Fibroblast of mammary gland (primary cell): ENCODE results near the gene PLEKHN1.

Experiments
- DNase-seq: peaks from one replicate; pipeline ENCODE4 v3.0.0-alpha.2; 2010; ENCODE audit warnings: low read depth
- H3K4me3 ChIP-seq: 2 replicates; pipeline ENCODE4 v1.5.1; 2011; ENCODE audit warnings: low read depth, mild to moderate bottlenecking, low read length, moderate library complexity; ENCODE audit not compliant: control insufficient read depth
- CTCF ChIP-seq: conservative IDR thresholded peaks from 2 replicates; pipeline ENCODE4 v1.5.1; 2011; ENCODE audit warnings: low read depth, low read length, inconsistent platforms; ENCODE audit not compliant: control insufficient read depth, insufficient read depth

The PLEKHN1 gene

GRCh38 chr1:962381-963300, 3.6 kb upstream of the PLEKHN1 start:
- no peak for DNase-seq

GRCh38 chr1:963301-963651, 3.0 kb upstream of the PLEKHN1 start:
- no peak for TF ChIP-seq CTCF
- no peak for DNase-seq
- H3K4me3 ChIP-seq: no peak overlapping the region

More at GRCh38 chr1:962381-963300, 3.6 kb upstream of the PLEKHN1 start:
- TF ChIP-seq CTCF: no peak
- no peak overlapping the region for H3K4me3 ChIP-seq

- H3K4me3 ChIP-seq: no peak overlapping the region
- no peak for TF ChIP-seq CTCF
- DNase-seq: no peak
Observed at GRCh38 chr1:963746-964525, 2.3 kb upstream of the PLEKHN1 start.

- no peak overlapping the region for H3K4me3 ChIP-seq
- DNase-seq: no peak
- TF ChIP-seq CTCF: no peak
Observed at GRCh38 chr1:964691-965525, 1.4 kb upstream of the PLEKHN1 start.

GRCh38 chr1:965526-966134, 652 bp upstream of the PLEKHN1 start:
- TF ChIP-seq CTCF: no peak
- no peak for DNase-seq
- H3K4me3 ChIP-seq: no peak overlapping the region

GRCh38 chr1:966704-967300, 520 bp downstream of the PLEKHN1 start:
- peak overlapping the region; percentile 54 for H3K4me3 ChIP-seq
- TF ChIP-seq CTCF: no peak
- peak; percentile 52 for DNase-seq
